K562 (cell line): ENCODE results near the gene MLX. TPM values are rescaled to one million over a fixed set of nuclear protein-coding genes. Genes with fewer than 3 reads are reported as not detected.

Experiments used
- ARID2 ChIP-seq: fragments of 450-650 bp; IDR thresholded peaks from 2 replicates; pipeline ENCODE4 v1.6.1; 2017; ENCODE audit warnings: antibody characterized with exemption, mild to moderate bottlenecking
- CCAR2 ChIP-seq: fragments of 200-400 bp; formaldehyde crosslinking; IDR thresholded peaks from 2 replicates; pipeline ENCODE4 v1.6.1; 2017; ENCODE audit warnings: mild to moderate bottlenecking, low read depth, low read length
- ILK ChIP-seq: fragments of 450-650 bp; IDR thresholded peaks from 2 replicates; pipeline ENCODE4 v1.6.1; 2016; ENCODE audit warnings: missing genetic modification characterization, low read depth, mild to moderate bottlenecking, missing compliant biosample characterization, moderate library complexity, borderline replicate concordance
- MTA3 ChIP-seq: fragments of 450-650 bp; formaldehyde crosslinking; IDR thresholded peaks from 2 replicates; pipeline ENCODE4 v1.6.1; 2017; ENCODE audit warnings: mild to moderate bottlenecking, borderline replicate concordance
- SMAD4 ChIP-seq: fragments of 250-450 bp; sonication (Bioruptor Pico); conservative IDR thresholded peaks from 2 replicates; pipeline ENCODE4 v1.8.0; 2021; ENCODE audit warnings: inconsistent platforms, mild to moderate bottlenecking, moderate library complexity
- SRF ChIP-seq, 2 experiments: fragments of 250-450, 450-650 bp in 1 of 2; sonication (Bioruptor Pico) in 1 of 2; sonication (generic) in 1 of 2; formaldehyde crosslinking; IDR thresholded peaks; 2 replicates each; pipeline versions ENCODE4 v1.5.0 to v1.5.1; 2020 to 2022; ENCODE audit warnings: mild to moderate bottlenecking in 1 of 2, missing genetic modification reagents in 1 of 2
- TCF7L2 ChIP-seq: fragments of 150-350 bp; IDR thresholded peaks from 2 replicates; pipeline ENCODE4 v1.6.1; 2016; ENCODE audit warnings: low read depth, mild to moderate bottlenecking, low read length, moderate library complexity
- ZNF318 ChIP-seq, 2 experiments: fragments of 450-650 bp; IDR thresholded peaks; 2 replicates each; pipeline ENCODE4 v1.6.1; 2016; ENCODE audit warnings: mild to moderate bottlenecking in 2 of 2, borderline replicate concordance in 1 of 2, low read depth in 1 of 2, moderate library complexity in 1 of 2
- ZNF609 ChIP-seq: sonication (generic); formaldehyde crosslinking; IDR thresholded peaks from 2 replicates; pipeline ENCODE4 v1.8.1; 2023; ENCODE audit warnings: missing genetic modification reagents, mild to moderate bottlenecking, borderline replicate concordance
- ZNF699 ChIP-seq: fragments of 250-450 bp; sonication (Bioruptor Pico); IDR thresholded peaks from 2 replicates; pipeline ENCODE4 v1.8.0; 2021; ENCODE audit warnings: mild to moderate bottlenecking, moderate library complexity; ENCODE audit not compliant: insufficient replicate concordance
- polyA plus RNA-seq, 8 experiments: library from polyadenylated mRNA; depleted of rRNA in 4 of 8; stranded (reverse) in 5 of 8; unstranded in 3 of 8; fragments of >200 nt; fragmentation: Nextera tagmentation in 2 of 8; fragmentation: Illumina TruSeq in 1 of 8; extraction: Ambion mirVana in 2 of 8; extraction: Trizol in 1 of 8; gene quantifications; 2 replicates each; pipeline versions ENCODE4 v1.2.1 to v1.2.3, GENCODE V29; 2011 to 2014; ENCODE audit warnings: inconsistent platforms in 1 of 8, missing spikeins in 1 of 8
- total RNA-seq, 7 experiments: library from RNA; depleted of rRNA in 6 of 7; stranded (reverse); fragments of >200 nt in 6 of 7; fragmentation: Illumina TruSeq in 2 of 7; extraction: Trizol in 2 of 7; gene quantifications; 2 replicates each; pipeline versions ENCODE4 v1.2.1 to v1.2.3, GENCODE V29; 2011 to 2021; ENCODE audit warnings: low replicate concordance in 1 of 7

The MLX gene
- total and polyA plus RNA-seq, 9 of the 15 experiments (the other 6 are each of a cell fraction or from before 2014, with no cell fraction given), result 42.9 to 100 (median 58.9) TPM

GRCh38 chr17:42561897-42562387 lies 5.0 kb upstream of the MLX start, which contains the start of gene COASY (continued):
- TF ChIP-seq ZNF609 (CRISPR knock-in tag) (no peak), ARID2 (no peak), SRF (CRISPR knock-in tag; IDR thresholded peaks at IDR 0.05) (no peak), ZNF699 (no peak), ZNF318 (IDR thresholded peaks at IDR 0.05; ENCODE audit: borderline replicate concordance in 1 of 2, low read depth in 1 of 2) (no peak), TCF7L2 (no peak), ILK (tag) (no peak), SMAD4 (CRISPR knock-in tag) (no peak), CCAR2 (no peak), MTA3 (peak; percentile 99)
